HG02571 (cell line): ENCODE data around the gene DYNLL1.
"Not testable (repeated sequence)": the region's sequence is repeated elsewhere in the genome, so short reads cannot be mapped to it uniquely, and the experiment has no call there.

Experiments
- ATAC-seq: cut with Tn5 transposase; IDR thresholded peaks from one replicate; pipeline ENCODE4 v1.9.1; 2021; ENCODE audit warnings: mild to moderate bottlenecking, moderate library complexity; ENCODE audit not compliant: unreplicated experiment

Gene DYNLL1

GRCh38 chr12:120504587-120504986, 8.7 kb downstream of the DYNLL1 start:
- no peak for ATAC-seq

- ATAC-seq, result no peak
These were observed 12.6 kb downstream of the DYNLL1 start for GRCh38 chr12:120508537-120508936.

GRCh38 chr12:120514002-120514401, 18.1 kb downstream of the DYNLL1 start:
- no peak for ATAC-seq

- ATAC-seq, result no peak
These were observed 19.6 kb downstream of the DYNLL1 start for GRCh38 chr12:120515496-120515895.

- not testable (repeated sequence) for ATAC-seq
These were observed 23.4 kb downstream of the DYNLL1 start for GRCh38 chr12:120519324-120519723.

GRCh38 chr12:120522568-120522967, 26.7 kb downstream of the DYNLL1 start:
- ATAC-seq, result no peak

GRCh38 chr12:120528861-120529525, 33.1 kb downstream of the DYNLL1 start, which contains the start of gene COQ5:
TSS of gene COQ5 (minus strand) at chr12:120529158. CDS start at chr12:120529141, 17 bp downstream.
- peak; percentile 78 for ATAC-seq

- ATAC-seq, result no peak
These were observed 33.9 kb downstream of the DYNLL1 start for GRCh38 chr12:120529641-120530417.

- not testable (repeated sequence) for ATAC-seq
These were observed 34.5 kb downstream of the DYNLL1 start for GRCh38 chr12:120530418-120530761.

GRCh38 chr12:120532701-120533238, 36.9 kb downstream of the DYNLL1 start:
- ATAC-seq, result no peak

- ATAC-seq, result peak; percentile 54
These were observed 38.3 kb downstream of the DYNLL1 start, which contains the start of gene RNF10 for GRCh38 chr12:120534203-120534702. TSS of gene RNF10 (plus strand) at chr12:120534356. CDS start at chr12:120534812, 456 bp downstream.

GRCh38 chr12:120534703-120535655, 39.1 kb downstream of the DYNLL1 start:
- ATAC-seq, result peak; percentile 43

GRCh38 chr12:120536064-120536791, 40.3 kb downstream of the DYNLL1 start:
- no peak for ATAC-seq

- no peak for ATAC-seq
These were observed 41.9 kb downstream of the DYNLL1 start for GRCh38 chr12:120537856-120538220.

- no peak for ATAC-seq
These were observed 42.6 kb downstream of the DYNLL1 start for GRCh38 chr12:120538281-120539156.

- ATAC-seq, result no peak
These were observed 43.4 kb downstream of the DYNLL1 start for GRCh38 chr12:120539303-120539702.

GRCh38 chr12:120540445-120540844, 44.5 kb downstream of the DYNLL1 start:
- ATAC-seq, result no peak

- ATAC-seq, result no peak
These were observed 46.3 kb downstream of the DYNLL1 start for GRCh38 chr12:120542166-120542565.

GRCh38 chr12:120544691-120545090, 48.8 kb downstream of the DYNLL1 start:
- no peak for ATAC-seq
